Mesothelial cell of epicardium (in vitro differentiated cells): ENCODE measurements around the gene CTBP2. TPM values are rescaled to one million over a fixed set of nuclear protein-coding genes. Genes with fewer than 3 reads are reported as not detected.

Source experiments
- DNase-seq, 2 experiments: peaks; one replicate each; pipeline ENCODE4 v3.0.0; 2021; ENCODE audit warnings: low spot score in 2 of 2; ENCODE audit not compliant: unreplicated experiment in 2 of 2
- H3K27ac Mint-ChIP-seq: 2 replicates; pipeline ENCODE4 v1.8.0; 2021; ENCODE audit warnings: mixed read lengths
- H3K27me3 Mint-ChIP-seq: 2 replicates; pipeline ENCODE4 v1.8.0; 2021; ENCODE audit warnings: low read depth, mixed read lengths
- H3K36me3 Mint-ChIP-seq: 2 replicates; pipeline ENCODE4 v1.8.0; 2021; ENCODE audit warnings: mixed read lengths
- H3K4me1 Mint-ChIP-seq: 2 replicates; pipeline ENCODE4 v1.8.0; 2021; ENCODE audit warnings: mixed read lengths
- H3K4me3 Mint-ChIP-seq: 2 replicates; pipeline ENCODE4 v1.8.0; 2021; ENCODE audit warnings: mild to moderate bottlenecking, moderate library complexity, mixed read lengths
- H3K9me3 Mint-ChIP-seq: 2 replicates; pipeline ENCODE4 v1.8.0; 2021; ENCODE audit warnings: mixed read lengths
- CTCF ChIP-seq: fragments of 200-600 bp; sonication (generic); IDR thresholded peaks from one replicate; pipeline ENCODE4 v1.5.0; 2021; ENCODE audit warnings: antibody characterized with exemption; ENCODE audit not compliant: unreplicated experiment
- total RNA-seq: library from RNA; stranded (reverse); gene quantifications from 3 replicates; pipeline ENCODE4 v1.2.1, GENCODE V29; 2021

The CTBP2 gene
- total RNA-seq, 1 donor from 2014 or later: 122 TPM

GRCh38 chr10:125146791-125147579 is 13.4 kb downstream of the CTBP2 start:
- Mint-ChIP-seq H3K9me3 (no peaks in the 10 kb centered on the region), H3K27me3 (no peaks in the 10 kb centered on the region), H3K27ac (peak overlapping the region; percentile 88), H3K4me1 (peaks cover 64% of the 10 kb centered on the region), H3K4me3 (no peak overlapping the region), H3K36me3 (peaks cover 3% of the 10 kb centered on the region)
- DNase-seq: no peak
- no peak for TF ChIP-seq CTCF

- H3K9me3 Mint-ChIP-seq: no peaks in the 10 kb centered on the region
- peaks cover 59% of the 10 kb centered on the region for H3K4me1 Mint-ChIP-seq
- no peaks in the 10 kb centered on the region for H3K27me3 Mint-ChIP-seq
- TF ChIP-seq CTCF: no peak
- H3K27ac Mint-ChIP-seq: peak overlapping the region; percentile 25
- peaks cover 5% of the 10 kb centered on the region for H3K36me3 Mint-ChIP-seq
- no peak overlapping the region for H3K4me3 Mint-ChIP-seq
- DNase-seq: no peak
These were observed 14.7 kb downstream of the CTBP2 start for GRCh38 chr10:125145636-125146035.

- Mint-ChIP-seq H3K36me3 (peaks cover 5% of the 10 kb centered on the region), H3K9me3 (no peaks in the 10 kb centered on the region), H3K27ac (peak overlapping the region; percentile 76), H3K4me3 (no peak overlapping the region), H3K4me1 (peaks cover 56% of the 10 kb centered on the region), H3K27me3 (no peaks in the 10 kb centered on the region)
- peak; percentile 21 for TF ChIP-seq CTCF
- no peak for DNase-seq
These were observed 15.4 kb downstream of the CTBP2 start for GRCh38 chr10:125144693-125145623.

GRCh38 chr10:125144206-125144605 is 16.2 kb downstream of the CTBP2 start:
- DNase-seq: no peak
- Mint-ChIP-seq H3K4me3 (no peak overlapping the region), H3K27me3 (no peaks in the 10 kb centered on the region), H3K4me1 (peaks cover 48% of the 10 kb centered on the region), H3K9me3 (no peaks in the 10 kb centered on the region), H3K27ac (peak overlapping the region; percentile 76), H3K36me3 (peaks cover 8% of the 10 kb centered on the region)
- TF ChIP-seq CTCF: no peak

GRCh38 chr10:125142946-125143345 is 17.4 kb downstream of the CTBP2 start:
- H3K4me1 Mint-ChIP-seq: peaks cover 42% of the 10 kb centered on the region

More at GRCh38 chr10:125142946-125143345, 17.4 kb downstream of the CTBP2 start:
- Mint-ChIP-seq H3K4me3 (no peak overlapping the region), H3K27me3 (no peaks in the 10 kb centered on the region), H3K27ac (no peak overlapping the region), H3K9me3 (no peaks in the 10 kb centered on the region), H3K36me3 (peaks cover 14% of the 10 kb centered on the region)
- TF ChIP-seq CTCF: no peak
- no peak for DNase-seq
